ENCODE data around the gene UFD1.
"Not testable (repeated sequence)": the region's sequence is repeated elsewhere in the genome, so short reads cannot be mapped to it uniquely, and the experiment has no call there.

DNA sequence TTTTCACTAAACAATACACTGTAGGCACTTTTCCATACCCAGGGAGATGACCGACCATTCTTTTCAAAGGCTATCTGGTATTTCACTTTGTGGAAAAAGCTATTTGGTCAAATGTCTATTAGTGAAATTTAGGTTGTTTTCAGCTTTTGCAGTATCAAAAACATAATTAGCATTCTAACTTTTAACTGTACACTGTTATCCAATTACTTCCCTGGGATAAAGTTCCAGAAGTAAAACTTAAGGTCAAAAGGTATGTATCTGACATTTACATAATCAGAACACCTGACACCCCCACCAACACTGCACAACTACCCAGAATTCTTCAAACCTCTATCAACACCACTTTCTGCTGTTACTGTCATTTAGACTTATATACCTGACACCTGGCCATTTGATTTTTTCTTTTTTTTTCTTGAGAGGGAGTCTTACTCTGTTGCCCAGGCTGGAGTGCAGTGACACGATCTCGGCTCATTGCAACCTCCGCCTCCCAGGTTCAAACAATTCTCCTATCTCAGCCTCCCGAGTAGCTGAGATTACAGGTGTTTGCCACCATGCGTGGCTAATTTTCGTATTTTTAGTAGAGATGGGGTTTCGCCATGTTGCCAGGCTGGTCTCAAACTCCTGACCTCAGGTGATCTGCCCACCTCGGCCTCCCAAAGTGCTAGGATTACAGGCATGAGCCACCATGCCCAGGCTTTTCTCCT, 33.6 kb downstream of the UFD1 start:
- TF ChIP-seq, protein P1, sequence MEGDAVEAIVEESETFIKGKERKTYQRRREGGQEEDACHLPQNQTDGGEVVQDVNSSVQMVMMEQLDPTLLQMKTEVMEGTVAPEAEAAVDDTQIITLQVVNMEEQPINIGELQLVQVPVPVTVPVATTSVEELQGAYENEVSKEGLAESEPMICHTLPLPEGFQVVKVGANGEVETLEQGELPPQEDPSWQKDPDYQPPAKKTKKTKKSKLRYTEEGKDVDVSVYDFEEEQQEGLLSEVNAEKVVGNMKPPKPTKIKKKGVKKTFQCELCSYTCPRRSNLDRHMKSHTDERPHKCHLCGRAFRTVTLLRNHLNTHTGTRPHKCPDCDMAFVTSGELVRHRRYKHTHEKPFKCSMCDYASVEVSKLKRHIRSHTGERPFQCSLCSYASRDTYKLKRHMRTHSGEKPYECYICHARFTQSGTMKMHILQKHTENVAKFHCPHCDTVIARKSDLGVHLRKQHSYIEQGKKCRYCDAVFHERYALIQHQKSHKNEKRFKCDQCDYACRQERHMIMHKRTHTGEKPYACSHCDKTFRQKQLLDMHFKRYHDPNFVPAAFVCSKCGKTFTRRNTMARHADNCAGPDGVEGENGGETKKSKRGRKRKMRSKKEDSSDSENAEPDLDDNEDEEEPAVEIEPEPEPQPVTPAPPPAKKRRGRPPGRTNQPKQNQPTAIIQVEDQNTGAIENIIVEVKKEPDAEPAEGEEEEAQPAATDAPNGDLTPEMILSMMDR (IDR thresholded peaks at IDR 0.05), result not testable (repeated sequence)
- not testable (repeated sequence) for TF ChIP-seq ZFX (IDR thresholded peaks at IDR 0.05; ENCODE audit: borderline replicate concordance)

Measured in 22Rv1 (cell line).